GM18867 (cell line): ENCODE measurements around the gene ZSCAN5C.
"Not testable (repeated sequence)": the region's sequence is repeated elsewhere in the genome, so short reads cannot be mapped to it uniquely, and the experiment has no call there.

ENCODE experiments used
- ATAC-seq: cut with Tn5 transposase; IDR thresholded peaks from one replicate; pipeline ENCODE4 v1.9.1; 2021; ENCODE audit warnings: mild to moderate bottlenecking, moderate library complexity; ENCODE audit not compliant: unreplicated experiment

Gene ZSCAN5C

DNA sequence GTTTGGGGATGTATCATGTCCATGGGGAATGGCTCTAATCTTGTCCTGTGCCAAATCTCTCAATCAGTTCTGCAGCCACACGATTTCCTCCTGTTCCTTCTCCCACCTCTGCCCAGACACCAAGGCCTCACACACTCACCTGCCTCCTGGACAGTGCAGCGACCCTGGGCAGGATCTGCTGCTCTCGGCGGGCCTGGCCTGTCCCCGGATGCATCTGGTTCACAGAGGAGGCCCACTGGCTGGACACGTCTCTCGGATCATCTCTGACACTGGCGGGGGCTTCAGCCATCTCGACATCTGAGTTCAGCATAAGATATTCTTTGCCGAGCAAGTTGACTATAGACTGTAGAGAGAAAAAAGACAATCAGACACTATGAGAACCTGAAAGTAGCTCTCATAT is 10.4 kb upstream of the ZSCAN5C start:
- ATAC-seq = no peak

DNA sequence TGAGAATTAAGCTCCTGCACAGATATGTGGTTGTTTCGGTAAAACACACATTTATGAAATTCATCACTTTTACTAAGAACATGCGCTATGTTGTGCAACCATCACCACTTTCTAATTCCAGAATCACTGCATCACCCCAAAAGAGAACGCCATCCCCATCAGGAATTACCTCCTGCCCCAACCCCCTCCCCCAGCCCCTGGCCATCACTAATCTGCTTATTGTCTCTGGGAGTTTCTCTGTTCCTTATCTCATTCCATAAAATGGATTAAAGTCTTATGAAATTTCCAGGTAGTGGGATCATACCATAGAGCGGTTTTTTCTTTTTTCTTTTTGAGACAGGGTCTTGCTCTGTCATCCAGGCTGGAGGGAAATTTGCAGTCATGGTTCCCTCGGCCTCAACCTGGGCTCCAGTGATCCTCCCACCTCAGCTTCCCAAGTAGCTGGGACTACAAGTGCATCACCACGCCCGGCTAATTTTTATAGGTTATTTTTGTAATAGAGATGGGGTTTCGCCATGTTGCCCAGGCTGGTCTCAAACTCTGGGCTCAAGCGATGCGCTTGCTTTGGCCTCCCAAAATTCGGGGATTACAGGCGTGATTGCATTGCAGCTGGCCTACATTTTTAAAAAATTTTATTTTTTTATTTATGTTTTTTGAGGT is 8.0 kb upstream of the ZSCAN5C start:
- no peak for ATAC-seq

DNA sequence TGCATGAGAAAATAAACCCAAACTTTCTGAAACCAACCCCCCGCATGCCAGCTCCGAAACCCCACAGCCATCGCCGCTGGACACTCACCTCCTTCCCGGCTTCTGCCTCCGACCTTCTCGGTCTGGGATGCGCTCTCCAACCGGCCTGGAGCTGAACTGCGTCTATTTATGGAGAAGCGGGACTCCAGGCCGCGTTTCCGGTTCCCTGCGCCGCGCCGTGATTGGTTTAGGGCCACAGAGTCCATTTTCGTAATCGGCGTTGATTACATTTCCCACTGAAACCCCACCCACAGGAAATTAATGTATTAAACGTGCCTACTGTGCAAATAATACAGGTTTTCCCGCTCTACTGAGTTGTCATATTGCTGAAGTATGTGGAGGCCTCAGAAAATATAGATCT is 4.4 kb upstream of the ZSCAN5C start, which contains the start of gene ZSCAN5B:
TSS of gene ZSCAN5B (minus strand) at position 138 of the 400 bp plus-strand sequence. CDS start 4,731 bp downstream, outside the sequence.
- not testable (repeated sequence) for ATAC-seq

DNA sequence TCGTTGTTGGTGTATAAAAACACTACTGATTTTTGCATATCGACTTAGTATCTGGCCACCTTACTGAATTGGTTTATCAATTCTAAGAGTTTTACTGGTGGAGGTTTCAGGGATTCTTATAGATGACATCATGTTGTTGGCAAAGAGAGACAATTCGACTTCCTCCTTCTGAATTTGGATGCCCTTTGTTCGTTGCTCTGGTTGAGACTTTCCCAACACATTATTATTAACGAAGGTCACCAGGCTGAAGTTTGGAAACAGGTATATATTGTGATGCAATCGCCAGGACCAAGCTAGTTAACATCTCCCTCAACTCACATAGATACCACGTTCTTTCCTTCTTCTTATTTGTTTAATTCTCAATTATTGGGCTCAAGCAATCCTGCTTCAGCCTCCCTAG is 2.4 kb upstream of the ZSCAN5C start:
- no peak for ATAC-seq

DNA sequence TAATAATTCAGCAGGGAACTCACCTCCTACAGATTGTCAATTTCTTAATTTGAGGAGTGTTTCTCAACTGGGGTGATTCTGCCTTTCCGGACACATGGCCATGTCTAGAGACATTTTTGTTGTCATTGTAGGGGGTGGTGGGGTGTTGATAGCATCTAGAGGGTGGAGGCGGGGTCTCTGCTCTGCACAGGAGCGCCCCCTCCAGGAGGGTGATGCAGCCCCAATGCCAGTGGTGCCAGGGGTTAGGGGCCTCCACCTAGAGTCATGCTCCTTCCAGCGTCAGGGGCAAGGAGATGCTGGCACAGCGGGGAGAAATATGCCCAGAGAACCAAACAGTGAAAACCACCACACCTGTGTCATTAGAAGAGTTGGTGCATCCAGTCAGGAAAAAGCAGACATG is 5.5 kb downstream of the ZSCAN5C start:
- ATAC-seq = not testable (repeated sequence)

DNA sequence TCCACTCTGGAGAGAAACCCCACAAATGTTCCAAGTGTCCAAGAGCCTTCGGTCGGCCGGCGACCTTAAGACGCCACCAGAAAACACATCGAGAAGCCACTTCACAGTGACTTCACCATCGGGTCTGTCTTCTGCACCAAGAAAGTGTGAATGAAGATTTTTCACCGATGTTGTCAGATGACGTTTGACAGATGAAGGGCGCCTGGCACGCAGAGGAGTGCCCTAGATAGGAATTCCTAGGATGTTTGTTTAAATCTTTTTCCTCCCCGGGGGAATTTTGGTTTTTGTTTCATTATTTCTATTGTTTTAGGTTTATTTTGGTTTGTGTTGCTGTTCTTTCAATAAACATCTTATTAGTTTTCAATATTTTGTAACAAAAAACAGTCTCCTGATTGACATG is 7.0 kb downstream of the ZSCAN5C start:
- no peak for ATAC-seq

DNA sequence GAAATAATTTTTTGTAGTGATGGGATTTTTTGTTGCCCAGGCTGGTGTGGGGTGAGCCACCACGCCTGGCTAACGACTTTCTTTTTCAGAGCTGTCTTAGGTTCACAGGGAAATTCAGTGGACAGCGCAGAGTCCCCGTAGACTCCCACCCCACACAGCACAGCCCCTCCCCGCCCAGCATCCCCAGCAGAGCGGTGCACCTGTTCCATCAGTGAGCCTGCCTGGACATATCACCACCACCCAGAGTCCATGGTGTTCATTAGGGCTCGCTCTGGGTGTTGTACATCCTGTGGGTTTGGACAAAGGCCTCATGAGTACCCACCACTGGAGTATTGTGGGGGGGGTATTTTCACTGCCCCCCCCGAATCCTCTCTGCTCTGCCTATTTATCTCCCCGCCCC is 8.0 kb downstream of the ZSCAN5C start:
- ATAC-seq = not testable (repeated sequence)

DNA sequence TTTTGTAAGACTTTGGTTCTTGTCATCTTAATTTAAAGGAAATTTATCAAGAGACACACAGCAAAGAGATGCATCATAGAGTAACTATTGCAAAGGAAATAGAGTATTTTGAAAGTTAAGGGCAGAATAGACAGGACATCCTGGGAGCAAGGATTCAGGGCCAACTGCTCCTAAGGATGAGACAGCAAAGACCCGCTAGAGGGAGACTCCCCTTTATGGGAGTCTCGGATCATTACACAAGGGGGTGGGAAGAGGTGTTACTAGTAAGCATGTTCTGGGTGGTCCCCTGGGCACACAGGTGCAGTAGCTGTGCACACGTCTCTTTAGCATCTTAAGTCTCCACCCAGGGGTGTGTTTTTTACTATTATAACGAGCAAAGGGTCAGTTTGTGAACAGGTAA is 9.6 kb downstream of the ZSCAN5C start:
- no peak for ATAC-seq

DNA sequence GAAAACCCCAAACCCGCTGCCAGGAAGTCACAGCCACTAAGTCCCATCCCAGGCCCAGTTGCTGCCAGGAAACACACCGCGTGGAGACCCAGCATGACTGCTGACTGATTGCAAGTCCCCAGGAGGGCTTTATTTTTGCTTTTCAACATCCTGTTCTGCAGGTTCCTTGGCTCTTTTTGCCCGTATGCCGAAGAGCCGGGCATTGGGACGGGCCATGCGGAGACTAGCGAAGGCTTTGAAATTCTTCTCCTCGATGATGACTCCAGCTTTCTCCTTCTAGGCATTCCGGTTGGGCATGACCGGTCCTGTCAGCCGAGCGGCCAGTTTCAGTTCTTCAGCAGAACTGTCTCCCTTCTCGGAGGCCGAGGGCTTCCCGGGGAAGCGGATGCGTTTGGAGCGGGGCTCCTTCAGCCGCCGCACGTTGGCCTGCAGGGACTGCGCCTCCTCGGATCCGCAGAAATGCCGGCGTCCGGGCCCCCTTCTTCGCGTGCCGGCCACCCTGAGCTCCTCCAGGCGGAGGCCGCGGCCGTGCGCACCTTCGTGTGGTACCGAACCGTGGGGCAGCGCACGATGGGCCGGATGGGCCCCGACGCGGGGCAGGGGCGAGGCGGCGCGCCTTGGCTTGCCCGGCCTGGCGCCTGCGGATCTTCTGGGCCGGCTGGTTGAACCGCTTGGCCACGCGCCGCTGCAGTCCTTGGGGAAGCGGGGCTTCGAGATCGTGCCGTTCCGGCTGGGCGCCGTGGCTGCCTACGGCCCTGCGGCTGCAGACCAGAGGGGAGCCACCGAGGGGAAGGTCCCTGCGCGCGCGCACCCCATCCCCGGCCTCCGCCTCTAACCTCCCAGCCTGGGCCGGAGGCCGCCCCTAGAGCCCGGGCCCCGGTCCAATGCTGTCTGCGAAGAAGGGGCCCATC is 15.2 kb downstream of the ZSCAN5C start:
- no peak for ATAC-seq

DNA sequence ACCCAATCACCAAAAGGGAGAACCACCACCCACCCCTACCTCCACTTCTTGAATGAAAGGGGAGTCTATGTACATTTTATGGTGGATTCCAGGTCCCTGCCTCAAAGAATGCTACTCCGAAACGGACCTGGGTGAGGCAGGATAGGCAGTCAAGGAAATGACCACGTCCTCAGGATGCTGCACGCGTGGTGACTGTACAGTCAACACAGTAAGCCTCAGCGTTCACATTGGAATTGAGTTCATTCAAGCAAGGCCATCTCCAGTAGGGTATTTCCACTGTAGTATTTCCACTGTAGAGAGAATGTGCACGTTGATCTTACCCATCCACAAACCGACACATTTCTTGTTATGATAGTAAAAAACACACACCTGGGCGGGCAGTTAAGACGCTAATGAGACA is 16.9 kb downstream of the ZSCAN5C start:
- ATAC-seq = no peak

DNA sequence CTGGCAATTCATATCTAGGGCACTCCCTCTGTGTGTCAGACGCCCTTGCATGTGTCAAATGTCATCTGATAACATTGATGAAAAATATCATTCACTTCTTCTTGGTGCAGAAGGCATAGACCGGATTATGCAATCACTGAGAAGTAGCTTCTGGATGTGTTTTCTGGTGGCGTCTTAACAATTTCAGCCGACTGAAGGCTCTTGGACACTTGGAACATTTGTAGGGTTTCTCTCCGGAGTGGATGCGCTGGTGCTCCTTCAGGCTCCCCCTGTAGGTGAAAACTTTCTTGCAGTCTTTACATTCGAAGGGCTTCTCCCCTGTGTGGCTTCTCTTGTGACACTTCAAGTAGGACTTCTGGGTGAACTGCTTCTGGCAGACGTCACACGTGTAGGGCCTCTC is 19.4 kb downstream of the ZSCAN5C start:
- not testable (repeated sequence) for ATAC-seq

DNA sequence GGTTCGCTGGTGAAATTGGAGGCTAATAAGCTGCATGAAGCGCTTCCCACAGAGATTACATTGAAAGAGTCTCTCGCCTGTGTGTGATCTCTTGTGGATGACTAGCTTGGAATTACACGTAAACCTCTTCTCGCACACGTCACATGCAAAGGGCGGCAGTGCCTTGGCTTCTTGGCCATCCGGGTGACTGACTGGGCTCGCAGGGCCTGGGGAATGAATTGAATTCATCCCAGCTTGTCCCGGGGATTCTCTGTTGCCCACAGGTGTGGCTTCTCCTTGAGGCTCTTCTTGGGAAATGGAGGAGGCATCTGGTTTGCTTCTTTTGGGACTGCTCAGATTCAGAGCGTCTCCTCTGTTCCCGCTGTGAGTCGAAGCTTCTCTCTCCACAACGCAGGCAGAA is 19.8 kb downstream of the ZSCAN5C start:
- ATAC-seq = no peak

DNA sequence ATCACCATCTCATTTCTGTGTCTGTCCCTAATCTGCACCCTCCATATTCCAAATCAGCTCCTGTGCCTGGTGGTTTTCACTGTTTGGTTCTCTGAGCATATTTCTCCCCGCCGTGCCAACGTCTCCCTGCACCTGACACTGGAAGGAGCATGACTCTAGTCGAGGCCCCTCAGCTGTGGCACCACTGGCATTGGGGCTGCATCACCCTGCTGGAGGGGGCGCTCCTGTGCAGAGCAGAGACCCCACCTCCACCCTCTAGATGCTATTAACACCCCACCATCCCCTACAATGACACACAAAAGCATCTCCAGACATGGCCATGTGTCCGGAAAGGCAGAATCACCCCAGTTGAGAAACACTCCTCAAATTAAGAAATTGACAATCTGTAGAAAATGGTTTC is 20.8 kb downstream of the ZSCAN5C start:
- ATAC-seq = no peak

DNA sequence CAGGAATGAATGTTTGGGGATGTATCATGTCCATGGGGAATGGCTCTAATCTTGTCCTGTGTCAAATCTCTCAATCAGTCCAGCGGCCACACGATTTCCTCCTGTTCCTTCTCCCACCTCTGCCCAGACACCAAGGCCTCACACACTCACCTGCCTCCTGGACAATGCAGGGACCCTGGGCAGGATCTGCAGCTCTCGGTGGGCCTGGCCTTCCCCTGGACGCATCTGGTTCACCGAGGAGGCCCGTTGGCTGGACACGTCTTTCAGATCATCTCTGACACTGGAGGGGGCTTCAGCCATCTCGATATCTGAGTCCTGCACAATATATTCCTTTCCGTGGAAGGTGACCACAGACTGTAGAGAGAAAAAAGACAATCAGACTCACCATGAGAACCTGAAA is 21.4 kb downstream of the ZSCAN5C start:
- ATAC-seq = no peak

DNA sequence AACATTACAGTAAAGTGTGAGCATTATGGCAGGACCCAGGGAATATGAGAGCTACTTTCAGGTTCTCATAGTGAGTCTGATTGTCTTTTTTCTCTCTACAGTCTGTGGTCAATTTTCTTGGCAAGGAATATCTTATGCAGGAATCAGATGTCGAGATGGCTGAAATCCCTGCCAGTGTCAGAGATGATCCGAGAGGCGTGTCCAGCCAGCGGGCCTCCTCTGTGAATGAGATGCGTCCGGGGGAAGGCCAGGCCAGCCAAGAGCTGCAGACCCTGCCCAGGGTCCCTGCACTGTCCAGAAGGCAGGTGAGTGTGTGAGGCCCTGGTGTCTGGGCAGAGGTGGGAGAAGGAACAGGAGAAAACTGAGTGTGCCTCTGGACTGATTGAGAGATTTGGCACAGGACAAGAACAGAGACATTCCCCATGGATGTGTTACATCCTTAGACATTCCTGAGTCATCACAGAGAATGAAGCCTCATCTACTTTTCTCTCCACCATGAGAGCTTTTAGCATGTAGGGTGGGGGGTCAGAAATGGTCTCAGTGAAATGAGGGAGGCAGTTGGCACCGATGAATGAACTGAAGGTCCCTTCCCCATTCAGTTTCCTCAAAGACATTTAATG is 43.2 kb downstream of the ZSCAN5C start:
- no peak for ATAC-seq

DNA sequence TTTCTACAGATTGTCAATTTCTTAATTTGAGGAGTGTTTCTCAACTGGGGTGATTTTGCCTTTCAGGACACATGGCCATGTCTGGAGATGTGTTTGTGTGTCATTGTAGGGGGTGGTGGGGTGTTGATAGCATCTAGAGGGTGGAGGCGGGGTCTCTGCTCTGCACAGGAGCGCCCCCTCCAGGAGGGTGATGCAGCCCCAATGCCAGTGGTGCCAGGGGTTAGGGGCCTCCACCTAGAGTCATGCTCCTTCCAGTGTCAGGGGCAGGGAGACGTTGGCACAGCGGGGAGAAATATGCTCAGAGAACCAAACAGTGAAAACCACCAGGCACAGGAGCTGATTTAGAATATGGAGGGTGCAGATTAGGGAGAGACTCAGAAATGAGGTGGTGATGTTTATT is 43.7 kb downstream of the ZSCAN5C start:
- ATAC-seq = not testable (repeated sequence)

DNA sequence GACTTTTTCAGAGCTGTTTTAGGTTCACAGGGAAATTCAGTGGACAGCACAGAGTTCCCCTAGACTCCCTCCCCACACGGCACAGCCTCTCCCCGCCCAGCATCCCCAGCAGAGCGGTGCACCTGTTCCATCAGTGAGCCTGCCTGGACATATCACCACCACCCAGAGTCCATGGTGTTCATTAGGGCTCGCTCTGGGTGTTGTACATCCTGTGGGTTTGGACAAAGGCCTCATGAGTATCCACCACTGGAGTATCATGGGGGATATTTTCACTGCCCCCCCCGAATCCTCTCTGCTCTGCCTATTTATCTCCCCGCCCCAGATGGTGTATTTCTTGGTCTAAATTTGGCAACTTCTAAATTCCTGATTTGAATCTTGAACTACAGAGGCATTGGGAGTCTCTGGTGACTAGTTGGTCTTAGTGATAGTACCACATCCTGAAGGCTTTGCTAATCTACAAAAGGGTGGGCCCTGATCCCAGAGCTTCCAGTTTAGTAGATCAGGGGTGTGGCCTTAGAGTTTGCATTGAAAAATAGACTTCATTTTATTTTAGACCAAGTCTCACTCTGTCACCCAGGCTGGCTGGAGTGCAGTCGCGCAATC is 46.8 kb downstream of the ZSCAN5C start:
- not testable (repeated sequence) for ATAC-seq

DNA sequence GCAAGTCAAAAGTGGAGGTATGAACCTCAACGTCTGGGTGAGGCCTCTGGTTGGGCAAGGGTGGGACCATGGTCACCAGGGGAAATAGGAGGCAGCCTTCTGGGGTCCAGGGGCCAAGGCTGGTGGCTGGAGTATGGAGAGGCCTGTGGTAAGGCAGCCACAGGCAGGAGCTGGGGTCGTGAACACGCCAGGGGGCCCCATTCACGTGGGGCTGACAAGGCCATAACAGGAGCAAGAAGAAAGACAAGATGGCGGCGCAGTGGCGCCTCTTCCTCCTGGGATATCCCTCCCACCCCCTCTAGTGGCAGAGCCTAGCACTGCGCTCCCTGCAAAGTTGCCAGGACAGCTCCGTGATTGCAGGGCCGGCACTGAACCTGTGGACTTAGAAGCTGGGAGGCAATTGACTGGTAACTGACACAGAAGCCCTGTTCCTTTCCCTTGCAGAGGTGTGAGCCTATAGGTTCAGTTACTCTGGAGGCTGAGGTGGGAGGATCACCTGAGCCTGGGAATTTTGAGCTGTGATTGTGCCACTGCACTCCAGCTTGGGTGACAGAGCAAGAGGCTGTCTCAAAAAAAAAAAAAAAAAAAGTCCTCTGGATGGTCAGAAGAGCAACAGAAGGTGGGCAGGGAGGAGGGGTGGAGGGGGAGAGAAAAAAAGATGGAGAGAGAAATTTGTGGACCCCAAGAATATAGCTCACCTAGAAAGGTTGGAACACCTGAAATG is 50.8 kb downstream of the ZSCAN5C start:
- no peak for ATAC-seq

DNA sequence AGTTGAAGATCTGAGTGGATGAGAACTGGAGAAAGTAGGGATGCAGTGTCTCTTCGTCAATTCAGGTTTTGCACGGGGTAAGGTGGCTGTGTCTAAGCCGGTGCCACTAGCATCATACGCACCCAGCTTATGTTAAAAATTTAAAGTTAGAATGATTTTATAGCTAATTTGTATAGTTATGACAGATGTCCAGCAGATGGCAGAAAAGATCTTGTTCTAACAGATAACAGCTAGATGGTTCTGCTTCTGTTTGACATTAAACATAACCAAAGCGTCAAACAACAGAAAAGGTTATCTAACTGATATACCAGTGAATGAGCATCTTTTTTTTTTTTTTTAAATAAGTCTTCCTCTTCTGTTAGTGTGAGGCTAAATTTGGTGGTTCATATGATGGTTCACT is 51.7 kb downstream of the ZSCAN5C start:
- ATAC-seq = no peak

DNA sequence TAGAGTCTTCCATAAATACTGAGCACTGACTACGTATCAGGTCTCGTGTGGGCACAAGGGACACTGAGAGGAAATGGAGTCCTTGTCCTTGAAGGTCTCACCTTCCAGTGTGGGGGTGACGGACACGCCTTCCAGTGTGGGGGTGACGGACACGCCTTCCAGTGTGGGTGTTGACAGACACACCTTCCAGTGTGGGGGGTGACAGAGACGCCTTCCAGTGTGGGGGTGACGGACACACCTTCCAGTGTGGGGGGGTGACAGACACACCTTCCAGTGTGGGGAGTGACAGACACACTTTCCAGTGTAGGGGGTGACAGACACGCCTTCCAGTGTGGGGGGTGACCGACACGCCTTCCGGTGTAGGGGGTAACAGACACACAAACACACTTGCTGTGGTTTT is 56.2 kb downstream of the ZSCAN5C start:
- no peak for ATAC-seq
